ENCODE results near the gene AKR7A3. TPM values are rescaled to one million over a fixed set of nuclear protein-coding genes. Genes with fewer than 3 reads are reported as not detected.

The AKR7A3 gene
- total and polyA plus RNA-seq, 9 of the 15 experiments (the other 6 are each of a cell fraction or from before 2014, with no cell fraction given), result 0.04 to 1.5 (median 0.44) TPM; not detected in 1

- peak overlapping the region; percentile 91 for H3K4me2 ChIP-seq (ENCODE audit: insufficient read depth, low read length)
- peak overlapping the region; percentile 77; the same call in 1 of the 2 replicates for H3K4me3 ChIP-seq
- peaks cover 2% of the 10 kb centered on the region for H3K9me1 ChIP-seq (ENCODE audit: control insufficient read depth, insufficient read depth, low read length)
- ATAC-seq (no peak), DNase-seq (ENCODE audit: extremely low read depth in 1 of 4, low spot score in 3 of 4) (peak; percentile 55 to 81 (median 62)), FAIRE-seq (peak; percentile 65)
- H3K27me3 ChIP-seq (ENCODE audit: control insufficient read depth in 2 of 2, insufficient read depth in 2 of 2, low read length in 2 of 2), result no peaks in the 10 kb centered on the region
- H3K4me1 ChIP-seq (replicated peaks in 1 of 2; ENCODE audit: control insufficient read depth in 2 of 2, insufficient read depth in 2 of 2, low read length in 2 of 2), result peaks cover 54 to 76% of the 10 kb centered on the region in 2 experiments
- 8% methylated on average over 4 of the region's 4 CpGs for WGBS (ENCODE audit: insufficient coverage, low coverage, missing lambda C conversion rate)
- peak overlapping the region; percentile 88 to 95; a peak in 3 of 4 replicates for H3K9ac ChIP-seq (ENCODE audit: insufficient read depth in 1 of 2, low read depth in 2 of 2, low read length in 2 of 2)
- H3K27ac ChIP-seq (ENCODE audit: extremely low read depth, low read depth, low read length), result peak overlapping the region; percentile 97
- peaks cover 40% of the 10 kb centered on the region for H3K36me3 ChIP-seq (ENCODE audit: control insufficient read depth, insufficient read depth, low read length)
- in situ Hi-C loops (cut with MboI), result no loop called here
- peaks cover 66% of the 10 kb centered on the region for H3K79me2 ChIP-seq (ENCODE audit: control insufficient read depth, insufficient read depth, low read length)
- intact Hi-C loops (cut with micrococcal nuclease), result loop anchor here (5.0 kb wide), 1 partner anchor 61 kb away; the partner anchor contains the start of genes EMC1 and MRTO4
- ChIA-PET POLR2A (interaction anchor here (0.6 to 2.8 kb wide), 8 partner anchors 8 to 135 kb away, joined by 3 to 21 read pairs (median 4); partner anchors contain the start of genes EMC1 and MRTO4), CTCF (ENCODE audit: low intra/inter-chr PET ratio) (no interaction called here)
- no peaks in the 10 kb centered on the region for H3K9me3 ChIP-seq (replicated peaks; ENCODE audit: control insufficient read depth, insufficient read depth, low read depth, low read length)
- BruUV-seq (replicated peaks), result no TSS peak
- H2AFZ ChIP-seq (ENCODE audit: low read depth, low read length), result no peak overlapping the region
- peaks cover 20% of the 10 kb centered on the region for H4K20me1 ChIP-seq (replicated peaks; ENCODE audit: control insufficient read depth, insufficient read depth, low read length)
- TF ChIP-seq RCOR1 (IDR thresholded peaks at IDR 0.05; ENCODE audit: borderline replicate concordance in 1 of 2, low read depth in 2 of 2, low read length in 2 of 2) (peak in 1 of 2 experiments; percentile 82; a peak in 2 of 4 replicates), MYC (IDR thresholded peaks at IDR 0.05; ENCODE audit: low read depth, low read length) (no peak), MYC (CRISPR knock-in tag; IDR thresholded peaks at IDR 0.05; ENCODE audit: borderline replicate concordance, low read depth) (0 out of 2 replicates have a peak, but pooled peaks have one; percentile 40)
- TF ChIP-seq, protein P1, sequence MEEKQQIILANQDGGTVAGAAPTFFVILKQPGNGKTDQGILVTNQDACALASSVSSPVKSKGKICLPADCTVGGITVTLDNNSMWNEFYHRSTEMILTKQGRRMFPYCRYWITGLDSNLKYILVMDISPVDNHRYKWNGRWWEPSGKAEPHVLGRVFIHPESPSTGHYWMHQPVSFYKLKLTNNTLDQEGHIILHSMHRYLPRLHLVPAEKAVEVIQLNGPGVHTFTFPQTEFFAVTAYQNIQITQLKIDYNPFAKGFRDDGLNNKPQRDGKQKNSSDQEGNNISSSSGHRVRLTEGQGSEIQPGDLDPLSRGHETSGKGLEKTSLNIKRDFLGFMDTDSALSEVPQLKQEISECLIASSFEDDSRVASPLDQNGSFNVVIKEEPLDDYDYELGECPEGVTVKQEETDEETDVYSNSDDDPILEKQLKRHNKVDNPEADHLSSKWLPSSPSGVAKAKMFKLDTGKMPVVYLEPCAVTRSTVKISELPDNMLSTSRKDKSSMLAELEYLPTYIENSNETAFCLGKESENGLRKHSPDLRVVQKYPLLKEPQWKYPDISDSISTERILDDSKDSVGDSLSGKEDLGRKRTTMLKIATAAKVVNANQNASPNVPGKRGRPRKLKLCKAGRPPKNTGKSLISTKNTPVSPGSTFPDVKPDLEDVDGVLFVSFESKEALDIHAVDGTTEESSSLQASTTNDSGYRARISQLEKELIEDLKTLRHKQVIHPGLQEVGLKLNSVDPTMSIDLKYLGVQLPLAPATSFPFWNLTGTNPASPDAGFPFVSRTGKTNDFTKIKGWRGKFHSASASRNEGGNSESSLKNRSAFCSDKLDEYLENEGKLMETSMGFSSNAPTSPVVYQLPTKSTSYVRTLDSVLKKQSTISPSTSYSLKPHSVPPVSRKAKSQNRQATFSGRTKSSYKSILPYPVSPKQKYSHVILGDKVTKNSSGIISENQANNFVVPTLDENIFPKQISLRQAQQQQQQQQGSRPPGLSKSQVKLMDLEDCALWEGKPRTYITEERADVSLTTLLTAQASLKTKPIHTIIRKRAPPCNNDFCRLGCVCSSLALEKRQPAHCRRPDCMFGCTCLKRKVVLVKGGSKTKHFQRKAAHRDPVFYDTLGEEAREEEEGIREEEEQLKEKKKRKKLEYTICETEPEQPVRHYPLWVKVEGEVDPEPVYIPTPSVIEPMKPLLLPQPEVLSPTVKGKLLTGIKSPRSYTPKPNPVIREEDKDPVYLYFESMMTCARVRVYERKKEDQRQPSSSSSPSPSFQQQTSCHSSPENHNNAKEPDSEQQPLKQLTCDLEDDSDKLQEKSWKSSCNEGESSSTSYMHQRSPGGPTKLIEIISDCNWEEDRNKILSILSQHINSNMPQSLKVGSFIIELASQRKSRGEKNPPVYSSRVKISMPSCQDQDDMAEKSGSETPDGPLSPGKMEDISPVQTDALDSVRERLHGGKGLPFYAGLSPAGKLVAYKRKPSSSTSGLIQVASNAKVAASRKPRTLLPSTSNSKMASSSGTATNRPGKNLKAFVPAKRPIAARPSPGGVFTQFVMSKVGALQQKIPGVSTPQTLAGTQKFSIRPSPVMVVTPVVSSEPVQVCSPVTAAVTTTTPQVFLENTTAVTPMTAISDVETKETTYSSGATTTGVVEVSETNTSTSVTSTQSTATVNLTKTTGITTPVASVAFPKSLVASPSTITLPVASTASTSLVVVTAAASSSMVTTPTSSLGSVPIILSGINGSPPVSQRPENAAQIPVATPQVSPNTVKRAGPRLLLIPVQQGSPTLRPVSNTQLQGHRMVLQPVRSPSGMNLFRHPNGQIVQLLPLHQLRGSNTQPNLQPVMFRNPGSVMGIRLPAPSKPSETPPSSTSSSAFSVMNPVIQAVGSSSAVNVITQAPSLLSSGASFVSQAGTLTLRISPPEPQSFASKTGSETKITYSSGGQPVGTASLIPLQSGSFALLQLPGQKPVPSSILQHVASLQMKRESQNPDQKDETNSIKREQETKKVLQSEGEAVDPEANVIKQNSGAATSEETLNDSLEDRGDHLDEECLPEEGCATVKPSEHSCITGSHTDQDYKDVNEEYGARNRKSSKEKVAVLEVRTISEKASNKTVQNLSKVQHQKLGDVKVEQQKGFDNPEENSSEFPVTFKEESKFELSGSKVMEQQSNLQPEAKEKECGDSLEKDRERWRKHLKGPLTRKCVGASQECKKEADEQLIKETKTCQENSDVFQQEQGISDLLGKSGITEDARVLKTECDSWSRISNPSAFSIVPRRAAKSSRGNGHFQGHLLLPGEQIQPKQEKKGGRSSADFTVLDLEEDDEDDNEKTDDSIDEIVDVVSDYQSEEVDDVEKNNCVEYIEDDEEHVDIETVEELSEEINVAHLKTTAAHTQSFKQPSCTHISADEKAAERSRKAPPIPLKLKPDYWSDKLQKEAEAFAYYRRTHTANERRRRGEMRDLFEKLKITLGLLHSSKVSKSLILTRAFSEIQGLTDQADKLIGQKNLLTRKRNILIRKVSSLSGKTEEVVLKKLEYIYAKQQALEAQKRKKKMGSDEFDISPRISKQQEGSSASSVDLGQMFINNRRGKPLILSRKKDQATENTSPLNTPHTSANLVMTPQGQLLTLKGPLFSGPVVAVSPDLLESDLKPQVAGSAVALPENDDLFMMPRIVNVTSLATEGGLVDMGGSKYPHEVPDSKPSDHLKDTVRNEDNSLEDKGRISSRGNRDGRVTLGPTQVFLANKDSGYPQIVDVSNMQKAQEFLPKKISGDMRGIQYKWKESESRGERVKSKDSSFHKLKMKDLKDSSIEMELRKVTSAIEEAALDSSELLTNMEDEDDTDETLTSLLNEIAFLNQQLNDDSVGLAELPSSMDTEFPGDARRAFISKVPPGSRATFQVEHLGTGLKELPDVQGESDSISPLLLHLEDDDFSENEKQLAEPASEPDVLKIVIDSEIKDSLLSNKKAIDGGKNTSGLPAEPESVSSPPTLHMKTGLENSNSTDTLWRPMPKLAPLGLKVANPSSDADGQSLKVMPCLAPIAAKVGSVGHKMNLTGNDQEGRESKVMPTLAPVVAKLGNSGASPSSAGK (IDR thresholded peaks at IDR 0.05), result peak; percentile 75
These were observed 25.0 kb upstream of the AKR7A3 start for GRCh38 chr1:19313636-19313959.

Measured in K562 (cell line).